ENCODE data around the gene CACNG3.
"Not testable (repeated sequence)": the region's sequence is repeated elsewhere in the genome, so short reads cannot be mapped to it uniquely, and the experiment has no call there.

GRCh38 chr16:24300750-24301149 lies 44.6 kb downstream of the CACNG3 start:
- TF ChIP-seq EZH2 (IDR thresholded peaks at IDR 0.05; ENCODE audit: borderline replicate concordance, insufficient read depth, low read depth, low read length, poor library complexity, severe bottlenecking); CTCF (IDR thresholded peaks at IDR 0.05): not testable (repeated sequence)
